ENCODE data around the gene PAM16. TPM values are rescaled to one million over a fixed set of nuclear protein-coding genes. Genes with fewer than 3 reads are reported as not detected.

PAM16 gene
- total RNA-seq, 1 experiment from 2014 or later = 116 TPM

DNA sequence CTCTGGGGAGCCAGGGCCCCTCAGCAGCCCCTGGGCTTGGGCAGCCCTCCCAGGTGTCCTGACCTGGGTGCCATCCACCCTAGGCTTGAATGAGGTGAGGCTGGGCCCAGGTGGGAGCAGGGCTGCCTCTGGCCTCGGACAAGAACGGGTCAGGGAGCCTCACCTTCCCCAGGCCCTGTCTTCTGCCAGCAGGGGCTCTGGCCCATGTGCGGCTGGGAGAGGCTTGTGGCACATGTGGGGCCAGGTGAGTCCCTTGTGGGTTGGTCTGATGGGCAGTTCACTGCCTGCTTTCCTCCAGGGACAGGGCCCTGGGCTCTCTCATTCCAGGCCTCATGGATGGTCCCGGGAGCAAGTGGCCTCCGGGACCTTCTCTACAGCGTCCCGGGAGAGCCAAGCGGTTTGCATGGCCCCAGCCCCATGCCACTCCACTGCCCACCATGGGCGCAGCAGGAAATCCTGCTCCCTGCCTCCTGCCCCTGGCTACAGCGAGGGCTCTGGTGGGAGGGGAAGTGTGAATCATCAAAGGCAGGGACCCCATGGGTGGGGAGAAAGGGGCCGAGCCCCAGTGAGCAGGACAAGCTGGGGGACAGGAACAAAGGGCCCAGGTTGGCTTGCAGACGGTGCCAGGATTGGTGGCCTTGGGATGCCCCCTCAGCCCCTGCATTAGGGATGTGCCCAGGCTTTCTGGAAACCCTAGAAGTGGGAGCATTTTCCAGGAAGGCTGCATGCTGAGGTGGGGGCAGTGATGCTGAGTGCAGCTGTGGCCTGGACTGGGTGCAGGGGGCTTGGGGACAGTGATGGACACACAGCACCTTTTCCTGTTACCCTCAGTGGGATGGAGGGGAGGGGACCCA, 32.7 kb upstream of the PAM16 start:
- DNase-seq (ENCODE audit: low spot score) = no peak

DNA sequence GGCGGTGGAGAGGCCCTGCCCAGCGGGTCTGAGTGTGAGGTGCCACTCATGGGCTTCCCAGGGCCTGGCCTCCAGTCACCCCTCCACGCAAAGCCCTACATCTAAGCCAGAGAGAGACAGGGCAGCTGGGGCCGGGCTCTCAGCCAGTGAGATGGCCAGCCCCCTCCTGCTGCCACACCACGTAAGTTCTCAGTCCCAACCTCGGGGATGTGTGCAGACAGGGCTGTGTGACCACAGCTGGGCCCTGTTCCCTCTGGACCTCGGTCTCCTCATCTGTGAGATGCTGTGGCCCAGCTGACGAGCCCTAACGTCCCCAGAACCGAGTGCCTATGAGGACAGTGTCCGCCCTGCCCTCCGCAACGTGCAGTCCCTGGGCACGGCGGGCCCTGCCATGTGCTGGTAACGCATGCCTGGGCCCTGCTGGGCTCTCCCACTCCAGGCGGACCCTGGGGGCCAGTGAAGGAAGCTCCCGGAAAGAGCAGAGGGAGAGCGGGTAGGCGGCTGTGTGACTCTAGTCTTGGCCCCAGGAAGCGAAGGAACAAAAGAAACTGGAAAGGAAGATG, 31.8 kb upstream of the PAM16 start:
- DNase-seq (ENCODE audit: low spot score) = no peak

DNA sequence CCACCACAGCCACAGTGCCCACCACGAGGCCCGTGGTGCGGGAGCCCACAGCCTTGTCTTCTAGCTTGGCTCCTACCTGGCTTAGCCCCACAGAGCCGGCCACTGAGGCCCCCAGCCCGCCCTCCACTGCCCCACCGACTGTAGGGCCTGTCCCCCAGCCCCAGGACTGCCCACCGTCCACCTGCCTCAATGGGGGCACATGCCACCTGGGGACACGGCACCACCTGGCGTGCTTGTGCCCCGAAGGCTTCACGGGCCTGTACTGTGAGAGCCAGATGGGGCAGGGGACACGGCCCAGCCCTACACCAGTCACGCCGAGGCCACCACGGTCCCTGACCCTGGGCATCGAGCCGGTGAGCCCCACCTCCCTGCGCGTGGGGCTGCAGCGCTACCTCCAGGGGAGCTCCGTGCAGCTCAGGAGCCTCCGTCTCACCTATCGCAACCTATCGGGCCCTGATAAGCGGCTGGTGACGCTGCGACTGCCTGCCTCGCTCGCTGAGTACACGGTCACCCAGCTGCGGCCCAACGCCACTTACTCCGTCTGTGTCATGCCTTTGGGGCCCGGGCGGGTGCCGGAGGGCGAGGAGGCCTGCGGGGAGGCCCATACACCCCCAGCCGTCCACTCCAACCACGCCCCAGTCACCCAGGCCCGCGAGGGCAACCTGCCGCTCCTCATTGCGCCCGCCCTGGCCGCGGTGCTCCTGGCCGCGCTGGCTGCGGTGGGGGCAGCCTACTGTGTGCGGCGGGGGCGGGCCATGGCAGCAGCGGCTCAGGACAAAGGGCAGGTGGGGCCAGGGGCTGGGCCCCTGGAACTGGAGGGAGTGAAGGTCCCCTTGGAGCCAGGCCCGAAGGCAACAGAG, 31.0 kb upstream of the PAM16 start:
- DNase-seq (ENCODE audit: low spot score) = no peak

DNA sequence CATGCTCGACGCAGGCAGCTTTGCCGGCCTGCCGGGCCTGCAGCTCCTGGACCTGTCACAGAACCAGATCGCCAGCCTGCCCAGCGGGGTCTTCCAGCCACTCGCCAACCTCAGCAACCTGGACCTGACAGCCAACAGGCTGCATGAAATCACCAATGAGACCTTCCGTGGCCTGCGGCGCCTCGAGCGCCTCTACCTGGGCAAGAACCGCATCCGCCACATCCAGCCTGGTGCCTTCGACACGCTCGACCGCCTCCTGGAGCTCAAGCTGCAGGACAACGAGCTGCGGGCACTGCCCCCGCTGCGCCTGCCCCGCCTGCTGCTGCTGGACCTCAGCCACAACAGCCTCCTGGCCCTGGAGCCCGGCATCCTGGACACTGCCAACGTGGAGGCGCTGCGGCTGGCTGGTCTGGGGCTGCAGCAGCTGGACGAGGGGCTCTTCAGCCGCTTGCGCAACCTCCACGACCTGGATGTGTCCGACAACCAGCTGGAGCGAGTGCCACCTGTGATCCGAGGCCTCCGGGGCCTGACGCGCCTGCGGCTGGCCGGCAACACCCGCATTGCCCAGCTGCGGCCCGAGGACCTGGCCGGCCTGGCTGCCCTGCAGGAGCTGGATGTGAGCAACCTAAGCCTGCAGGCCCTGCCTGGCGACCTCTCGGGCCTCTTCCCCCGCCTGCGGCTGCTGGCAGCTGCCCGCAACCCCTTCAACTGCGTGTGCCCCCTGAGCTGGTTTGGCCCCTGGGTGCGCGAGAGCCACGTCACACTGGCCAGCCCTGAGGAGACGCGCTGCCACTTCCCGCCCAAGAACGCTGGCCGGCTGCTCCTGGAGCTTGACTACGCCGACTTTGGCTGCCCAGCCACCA, 30.2 kb upstream of the PAM16 start:
- no peak for DNase-seq (ENCODE audit: low spot score)

DNA sequence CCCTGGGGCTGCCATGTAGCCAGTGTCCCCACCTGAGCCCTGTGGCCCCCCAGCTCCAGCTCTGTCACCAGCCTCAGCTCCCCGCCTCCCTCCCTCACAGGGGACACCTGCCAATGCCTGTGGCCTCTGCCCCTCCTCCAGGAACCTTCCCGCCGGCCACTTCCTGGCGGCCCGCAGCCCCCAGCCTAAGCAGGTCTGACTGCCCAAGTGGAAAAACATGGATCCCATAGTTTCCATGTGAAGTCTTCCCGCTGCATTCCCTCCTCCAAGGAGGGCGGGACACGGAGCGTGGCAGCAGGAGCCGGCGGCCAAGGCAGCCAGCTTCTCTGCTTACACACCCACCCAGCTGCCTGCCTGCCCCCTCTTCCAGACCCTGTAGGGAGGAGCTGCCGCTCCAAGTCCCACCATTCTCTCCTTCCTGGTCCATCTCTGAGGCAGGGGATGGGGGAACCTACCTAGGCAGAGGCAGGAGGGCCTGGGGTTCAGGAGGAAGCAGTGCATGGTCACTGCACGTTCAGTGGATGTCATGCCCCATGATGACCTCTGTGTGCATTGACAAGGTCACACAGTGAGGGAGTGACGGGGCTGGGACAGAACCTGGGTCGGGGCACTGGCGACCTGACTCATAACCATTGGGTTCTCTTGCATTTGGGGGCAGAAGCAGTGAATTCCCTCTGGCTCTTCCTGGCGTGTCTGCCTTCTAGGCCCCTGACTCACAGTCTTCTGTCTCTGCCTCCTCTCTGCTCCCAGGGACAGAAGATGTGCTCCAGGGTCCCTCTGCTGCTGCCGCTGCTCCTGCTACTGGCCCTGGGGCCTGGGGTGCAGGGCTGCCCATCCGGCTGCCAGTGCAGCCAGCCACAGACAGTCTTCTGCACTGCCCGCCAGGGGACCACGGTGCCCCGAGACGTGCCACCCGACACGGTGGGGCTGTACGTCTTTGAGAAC, 29.3 kb upstream of the PAM16 start:
- DNase-seq (ENCODE audit: low spot score) = no peak

DNA sequence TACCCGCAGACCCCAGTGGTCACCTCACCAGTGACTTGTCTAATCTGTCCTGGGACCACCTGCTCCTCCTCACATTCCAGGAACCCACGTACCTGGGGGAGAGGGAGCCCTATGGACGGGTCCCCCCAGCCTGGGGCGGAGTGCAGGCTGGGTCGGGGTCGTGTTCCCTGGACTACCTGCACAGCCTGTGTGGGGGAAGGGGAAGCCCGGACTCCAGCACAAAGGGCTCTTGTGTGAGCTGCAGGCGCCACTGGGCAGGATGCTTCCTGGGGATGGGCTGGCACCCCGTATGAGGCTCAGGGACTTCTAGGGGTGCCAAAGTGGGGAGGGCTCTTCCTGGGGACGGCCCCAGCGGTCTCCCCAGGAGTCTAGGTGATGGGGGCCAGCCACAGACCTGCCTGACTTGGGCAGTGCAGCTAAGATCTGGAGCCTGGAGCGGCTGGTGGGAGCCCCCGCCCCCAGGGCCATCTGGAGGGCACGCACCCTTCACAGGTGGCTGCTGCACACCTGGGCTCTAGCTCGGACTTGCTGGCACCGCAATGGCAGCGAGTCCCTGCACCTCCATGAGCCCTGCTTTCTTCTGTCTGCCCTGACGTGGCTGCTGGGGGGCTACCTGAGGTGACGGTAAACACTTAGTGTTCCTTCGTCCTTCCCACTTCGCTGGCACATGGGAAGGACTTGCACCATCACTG, 28.0 kb upstream of the PAM16 start:
- DNase-seq (ENCODE audit: low spot score) = no peak

DNA sequence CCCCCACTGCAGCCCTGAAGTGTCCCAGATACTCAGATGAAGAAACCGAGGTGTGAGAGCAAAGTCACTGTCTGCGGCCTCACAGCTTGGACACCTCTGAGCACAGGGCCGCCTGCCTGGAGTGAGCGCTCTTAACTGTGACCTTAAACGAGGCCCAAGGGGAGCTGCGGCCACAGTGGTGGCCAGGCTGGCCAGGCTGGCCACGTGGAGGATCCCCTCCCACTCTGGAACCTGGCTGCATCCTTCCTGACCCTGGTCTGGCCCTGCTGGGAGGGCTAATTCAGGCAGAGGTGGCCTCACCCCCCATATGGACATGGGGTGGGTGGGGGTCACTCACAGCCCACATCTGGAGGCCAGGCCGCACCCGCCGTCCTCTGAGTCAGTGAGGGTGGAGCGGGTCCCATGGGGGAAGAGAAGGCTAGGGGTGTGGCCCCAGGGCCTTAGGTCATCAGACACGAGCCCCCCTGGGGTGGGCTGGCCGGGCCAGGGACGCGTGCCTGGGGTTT, 27.1 kb upstream of the PAM16 start:
- peak; percentile 68 for DNase-seq (ENCODE audit: low spot score)

DNA sequence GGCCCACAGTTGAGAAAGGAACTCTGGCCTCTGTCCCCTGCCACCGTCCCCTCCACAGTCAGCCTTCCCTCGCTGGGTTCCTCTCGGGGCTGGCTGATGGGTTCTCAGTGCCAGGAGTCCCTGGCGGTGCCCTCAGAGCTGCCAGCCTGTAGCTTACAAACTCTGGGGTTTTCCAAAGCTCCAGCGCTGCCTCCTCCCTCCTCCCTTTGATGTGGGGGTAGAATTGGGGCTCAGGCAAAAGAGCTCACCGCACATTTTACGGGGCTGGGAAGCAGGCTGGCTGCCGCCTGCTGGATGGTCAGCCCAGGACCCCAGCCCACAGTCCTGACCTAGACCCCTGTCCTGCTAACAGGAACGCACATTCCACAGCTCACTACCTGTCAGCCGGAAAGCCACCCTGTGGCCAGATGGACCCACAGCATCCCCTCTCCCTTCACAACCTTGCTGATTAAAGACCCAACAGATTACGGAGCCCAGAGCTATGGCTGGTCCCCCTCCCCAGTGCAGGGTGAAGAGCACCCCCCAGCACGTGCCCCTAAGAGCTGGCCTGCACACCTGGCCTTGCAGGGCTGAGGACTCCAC, 26.5 kb upstream of the PAM16 start:
- peak; percentile 64 for DNase-seq (ENCODE audit: low spot score)

DNA sequence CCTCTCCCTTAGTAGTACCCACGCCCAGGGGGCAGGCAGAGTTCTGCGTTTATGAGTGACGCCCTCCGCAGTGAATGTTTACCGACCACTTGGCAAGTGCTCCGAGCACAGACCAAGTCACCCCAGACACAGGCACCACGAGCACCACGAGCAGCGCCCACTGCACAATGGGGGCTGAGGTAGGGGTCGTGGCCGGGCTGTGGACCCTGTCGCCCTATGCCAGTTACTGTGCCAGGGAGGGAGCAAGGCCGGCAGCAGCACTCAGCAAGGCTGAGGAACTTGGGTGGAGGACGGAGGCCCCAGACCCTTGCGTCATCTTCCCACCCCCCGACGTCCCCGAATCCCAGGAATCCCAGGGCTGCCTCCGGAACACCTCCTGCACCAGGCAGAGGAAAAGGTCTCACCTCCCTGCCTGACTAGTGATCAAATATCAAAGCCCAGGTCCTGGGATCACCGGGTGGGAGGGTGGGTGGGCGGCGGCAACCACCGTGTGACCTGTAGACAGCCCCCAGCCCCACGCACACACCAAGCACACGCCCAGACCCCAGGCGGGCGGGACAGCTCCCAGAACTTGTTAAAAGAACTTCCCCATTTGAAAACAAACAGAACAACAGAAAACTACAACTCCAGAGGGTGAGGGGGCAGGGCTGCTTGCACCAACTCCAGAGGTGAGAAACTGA, 25.9 kb upstream of the PAM16 start:
- DNase-seq (ENCODE audit: low spot score) = no peak

DNA sequence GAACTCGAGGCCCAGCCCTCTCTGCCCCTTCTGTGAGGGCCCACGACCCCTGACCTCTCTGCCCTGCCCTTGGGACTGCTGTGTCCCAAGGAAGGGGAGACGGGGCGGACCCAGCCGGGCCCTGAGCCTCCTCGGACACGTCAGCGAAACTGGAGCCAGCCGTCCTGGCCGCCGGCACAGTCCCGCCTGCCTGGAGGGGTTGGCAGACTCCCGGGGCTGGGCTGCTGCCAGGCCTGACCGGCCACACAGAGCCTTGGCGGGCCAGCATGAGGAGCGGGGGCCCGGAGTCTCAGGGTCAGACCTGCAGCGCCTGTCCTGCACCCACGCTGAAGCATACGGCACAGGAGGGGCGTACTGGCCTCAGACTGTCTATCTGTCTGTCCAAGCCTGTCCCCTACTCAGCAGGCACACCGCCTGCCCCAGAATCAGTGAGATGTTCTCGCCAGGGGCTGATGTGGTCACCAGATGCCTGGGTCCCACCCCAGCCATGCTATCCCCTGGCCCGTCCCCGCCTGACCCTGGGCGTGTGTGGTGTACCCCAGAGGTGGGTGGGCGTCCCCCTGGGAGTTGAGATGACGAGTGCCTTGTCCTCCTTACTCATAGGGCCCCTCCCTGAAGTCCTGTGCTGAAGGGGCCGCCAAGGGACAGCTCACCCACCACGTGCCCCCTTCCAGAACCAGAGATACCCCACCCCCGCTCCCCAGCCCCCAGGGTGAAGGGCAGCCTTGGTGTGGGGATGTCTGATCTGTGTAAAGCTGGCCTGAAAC, 25.2 kb upstream of the PAM16 start:
- DNase-seq (ENCODE audit: low spot score) = peak; percentile 81

DNA sequence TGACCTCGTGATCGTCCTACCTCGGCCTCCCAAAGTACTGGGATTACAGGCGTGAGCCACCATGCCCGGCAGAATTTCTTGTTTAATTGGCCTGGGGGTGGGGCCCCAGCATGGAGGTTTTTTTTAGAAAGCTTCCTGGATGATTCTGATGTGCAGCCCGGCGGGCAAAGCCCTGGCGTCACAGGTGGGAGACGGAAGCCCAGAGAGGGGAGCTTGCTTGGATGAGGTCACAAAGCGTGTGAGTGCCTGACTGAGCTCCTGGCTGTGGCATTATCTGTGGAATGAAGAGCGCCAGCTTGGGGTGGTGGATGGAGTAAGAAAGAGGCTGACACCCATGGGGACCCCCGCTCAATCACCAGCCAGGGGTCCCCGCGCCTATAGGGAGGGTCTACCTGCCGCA, 24.6 kb upstream of the PAM16 start:
- DNase-seq (ENCODE audit: low spot score) = peak; percentile 87

DNA sequence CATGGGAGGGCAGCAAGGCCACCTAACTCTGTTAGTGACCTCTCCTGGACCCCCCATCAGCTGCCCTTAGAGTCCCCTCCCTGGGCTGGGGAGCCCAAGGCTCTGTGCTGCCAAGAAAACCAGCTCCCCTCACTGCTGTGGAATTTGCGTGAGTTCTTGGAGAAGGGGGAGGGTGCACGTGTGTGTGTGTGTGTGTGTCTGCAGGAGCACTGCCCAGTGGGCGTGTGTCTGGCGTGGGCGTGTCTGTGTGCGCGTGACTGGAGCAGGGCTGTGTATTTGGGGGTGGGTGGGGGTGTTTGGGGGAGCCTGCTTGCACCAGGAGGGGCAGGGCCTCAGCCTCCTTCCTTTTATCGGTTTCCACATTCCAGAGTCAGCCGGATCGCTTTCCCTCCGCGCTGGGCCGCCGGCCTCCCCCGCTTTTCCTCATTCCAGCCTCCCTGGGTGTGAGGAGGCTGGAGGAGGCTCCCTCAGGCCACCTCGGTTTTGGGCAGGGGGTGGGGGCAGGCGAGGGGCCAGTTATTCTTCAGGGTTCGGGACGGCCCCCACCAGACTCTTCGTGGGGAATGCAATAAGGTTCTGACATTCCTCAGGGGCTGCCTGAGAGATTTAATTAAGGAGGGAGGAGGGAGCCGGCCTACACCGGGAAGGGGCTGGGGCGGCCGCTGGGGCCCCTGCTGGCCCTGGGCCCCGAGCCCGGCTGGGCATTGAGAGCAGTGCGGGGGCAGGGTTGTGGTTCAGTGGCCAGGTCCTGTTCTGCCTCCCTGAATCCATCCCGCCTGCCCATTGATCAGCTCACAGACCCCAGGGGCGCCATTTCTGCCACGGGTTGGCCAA, 23.0 kb upstream of the PAM16 start:
- peak; percentile 80 for DNase-seq (ENCODE audit: low spot score)

DNA sequence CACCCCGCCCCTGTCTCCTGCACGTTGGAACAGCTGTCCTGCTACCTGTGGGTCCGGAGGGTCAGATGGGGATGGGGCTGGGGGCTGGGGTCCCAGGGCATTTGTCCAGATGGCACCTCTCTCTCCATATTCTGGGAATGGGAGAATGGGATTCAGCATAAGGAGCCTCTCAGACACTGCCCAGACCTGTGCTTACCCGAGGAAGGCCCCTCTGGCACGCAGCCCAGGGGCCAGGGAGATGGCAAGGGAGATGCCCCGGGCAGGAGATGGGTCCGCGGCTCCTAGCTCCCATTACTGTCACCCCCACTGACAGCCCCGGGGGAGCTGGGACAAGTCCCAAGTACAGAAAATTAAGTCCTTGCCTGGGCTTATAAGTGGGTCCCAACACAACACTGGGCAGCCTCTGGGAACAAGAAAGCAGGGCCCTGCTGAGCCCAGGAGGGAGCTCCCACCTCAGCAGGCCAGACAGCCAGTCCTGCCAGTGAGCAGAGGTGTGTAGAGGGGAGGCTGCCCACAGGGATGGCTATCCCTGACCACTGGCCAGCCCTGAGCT, 22.3 kb upstream of the PAM16 start:
- DNase-seq (ENCODE audit: low spot score) = no peak

DNA sequence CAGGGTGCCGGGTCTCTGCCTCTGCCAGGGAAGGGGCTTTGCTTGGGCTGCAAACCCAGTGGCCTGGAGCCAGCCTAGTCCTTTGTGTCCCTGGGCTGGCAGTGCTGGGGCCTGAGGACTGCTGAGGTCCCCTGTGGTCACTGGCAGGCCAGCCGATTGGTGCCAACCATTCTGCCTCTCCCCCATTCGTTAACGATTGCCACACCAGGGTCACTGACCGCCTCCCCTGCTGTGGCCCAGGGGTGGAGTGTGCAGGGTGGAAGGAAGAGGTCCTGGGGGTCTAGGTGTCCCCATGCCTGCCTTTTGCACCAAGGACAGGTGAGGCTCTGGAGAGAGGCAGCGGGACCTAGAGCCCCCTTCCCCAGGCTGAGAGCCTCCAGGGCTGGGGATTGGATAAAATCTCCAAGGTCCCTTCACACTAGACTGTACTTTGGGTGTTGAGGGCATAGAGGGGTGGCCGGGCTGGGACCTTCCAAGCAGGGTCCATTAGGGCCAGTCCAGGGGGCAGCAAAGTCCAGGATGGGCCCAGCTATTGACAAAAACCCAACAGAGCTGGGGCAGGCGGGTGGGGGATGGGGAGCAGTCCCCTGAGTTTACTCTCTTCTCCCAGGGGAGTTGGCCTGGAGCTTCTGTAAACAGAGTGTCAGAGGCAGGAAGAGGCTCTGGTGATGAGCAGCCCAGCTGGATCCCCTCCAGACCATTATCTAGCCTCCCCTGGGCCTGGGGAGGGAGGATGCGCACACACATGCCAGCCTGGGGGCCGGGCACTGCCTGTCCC, 21.6 kb upstream of the PAM16 start:
- DNase-seq (ENCODE audit: low spot score) = peak; percentile 86

DNA sequence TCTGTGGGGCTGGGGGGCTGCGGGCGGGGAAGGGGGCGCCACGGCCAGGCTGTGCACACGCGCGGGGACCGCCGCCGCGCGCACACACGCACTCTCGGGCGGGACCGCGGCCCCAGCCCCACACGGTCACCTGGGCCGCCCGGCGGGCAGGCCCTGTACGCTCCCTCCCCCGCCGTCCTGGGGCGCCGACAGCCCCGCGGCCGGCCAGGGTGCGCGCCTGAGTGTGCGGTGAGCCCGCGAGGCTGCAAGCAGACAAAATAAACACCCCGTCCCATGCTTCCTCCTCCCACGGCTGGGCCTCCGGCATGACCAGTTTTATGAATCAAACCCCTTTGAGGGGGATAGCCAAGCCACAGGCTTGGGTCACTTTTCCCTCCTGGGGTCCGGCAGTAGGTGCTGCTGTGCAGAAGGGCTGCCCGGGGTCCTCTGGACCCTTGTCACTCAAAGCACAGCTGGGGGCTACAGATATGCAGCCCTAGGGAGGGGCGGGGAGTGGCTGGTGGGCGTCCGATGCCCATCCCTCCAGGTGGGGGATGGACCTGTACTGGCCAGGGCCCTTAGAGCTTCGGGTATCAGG, 21.0 kb upstream of the PAM16 start:
- DNase-seq (ENCODE audit: low spot score) = no peak
